GM20000 (cell line): ENCODE results near the gene TES.

Source experiments
- DNase-seq: peaks from one replicate; pipeline ENCODE4 v3.0.0; 2012; ENCODE audit warnings: low spot score
- TF ChIP-seq, protein P1 (sequence below): IDR thresholded peaks from 2 replicates; pipeline ENCODE4 v1.5.1; 2012; ENCODE audit warnings: mild to moderate bottlenecking, control low read depth; ENCODE audit errors: extremely low read depth, missing control alignments

The TES gene

GRCh38 chr7:116210345-116211005 lies at the start of gene TES:
TES (plus strand) TSS chr7:116210539; CDS start chr7:116210708, 169 bp downstream.
- DNase-seq, result peak; percentile 93
- TF ChIP-seq, protein P1, sequence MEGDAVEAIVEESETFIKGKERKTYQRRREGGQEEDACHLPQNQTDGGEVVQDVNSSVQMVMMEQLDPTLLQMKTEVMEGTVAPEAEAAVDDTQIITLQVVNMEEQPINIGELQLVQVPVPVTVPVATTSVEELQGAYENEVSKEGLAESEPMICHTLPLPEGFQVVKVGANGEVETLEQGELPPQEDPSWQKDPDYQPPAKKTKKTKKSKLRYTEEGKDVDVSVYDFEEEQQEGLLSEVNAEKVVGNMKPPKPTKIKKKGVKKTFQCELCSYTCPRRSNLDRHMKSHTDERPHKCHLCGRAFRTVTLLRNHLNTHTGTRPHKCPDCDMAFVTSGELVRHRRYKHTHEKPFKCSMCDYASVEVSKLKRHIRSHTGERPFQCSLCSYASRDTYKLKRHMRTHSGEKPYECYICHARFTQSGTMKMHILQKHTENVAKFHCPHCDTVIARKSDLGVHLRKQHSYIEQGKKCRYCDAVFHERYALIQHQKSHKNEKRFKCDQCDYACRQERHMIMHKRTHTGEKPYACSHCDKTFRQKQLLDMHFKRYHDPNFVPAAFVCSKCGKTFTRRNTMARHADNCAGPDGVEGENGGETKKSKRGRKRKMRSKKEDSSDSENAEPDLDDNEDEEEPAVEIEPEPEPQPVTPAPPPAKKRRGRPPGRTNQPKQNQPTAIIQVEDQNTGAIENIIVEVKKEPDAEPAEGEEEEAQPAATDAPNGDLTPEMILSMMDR, result no peak

- no peak for DNase-seq
- TF ChIP-seq, protein P1, result no peak
Measured at GRCh38 chr7:116161728-116162127, 48.6 kb upstream of the TES start.

- TF ChIP-seq, protein P1, result no peak
- DNase-seq, result no peak
Measured at GRCh38 chr7:116162254-116162653, 48.1 kb upstream of the TES start.

DNA sequence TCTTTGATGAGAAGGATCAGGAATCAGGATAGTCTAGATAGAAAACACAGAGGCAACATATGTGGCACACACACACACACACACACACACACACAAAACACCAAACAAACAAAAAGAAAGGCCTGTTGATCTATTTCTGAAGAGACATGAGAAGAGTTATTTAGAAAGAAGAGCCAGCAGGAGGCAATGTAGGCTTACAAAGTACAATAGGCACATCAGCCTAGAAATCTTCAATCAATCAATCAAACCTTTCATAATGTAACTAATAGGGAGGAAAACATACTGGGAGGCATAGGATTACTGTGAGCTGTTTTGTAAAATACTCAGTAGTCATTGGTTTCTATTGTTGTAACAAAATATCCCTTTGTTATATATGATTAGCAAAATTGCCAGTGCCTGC lies 47.3 kb upstream of the TES start:
- DNase-seq, result no peak
- TF ChIP-seq, protein P1, result no peak

DNA sequence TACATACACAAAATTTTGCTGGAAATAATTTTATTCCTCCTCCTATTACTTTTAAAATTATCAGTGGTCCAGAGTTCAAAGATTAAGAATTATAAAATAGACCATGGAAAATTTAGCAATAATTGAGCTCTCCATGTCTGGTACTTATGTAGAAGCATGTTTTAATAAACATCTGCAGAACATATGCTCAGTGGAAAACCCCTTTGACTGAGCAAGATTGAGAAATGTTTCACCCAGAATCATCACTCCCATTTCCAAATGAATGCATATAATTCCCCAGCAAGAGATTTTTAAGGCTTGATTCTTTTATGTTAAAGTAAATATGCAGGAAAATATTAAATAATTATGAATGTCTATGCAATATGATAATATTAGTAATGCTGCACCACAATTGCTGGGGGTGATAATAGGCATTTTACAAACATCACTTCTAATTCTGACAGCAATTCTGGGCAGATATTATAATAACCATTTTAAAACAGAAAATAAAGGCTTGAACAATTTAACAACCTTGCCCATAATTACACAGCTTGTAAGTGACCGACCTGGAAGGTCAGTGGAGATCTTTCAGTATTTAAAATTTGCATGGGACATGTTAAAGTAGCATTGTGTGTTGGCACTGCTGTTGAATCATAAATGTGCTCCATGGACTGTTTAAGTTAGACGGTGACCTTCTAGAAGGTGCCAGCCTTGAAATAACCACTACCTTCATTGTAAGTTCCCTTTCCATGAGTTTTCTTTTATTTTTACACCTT lies 45.6 kb upstream of the TES start:
- TF ChIP-seq, protein P1, result no peak
- DNase-seq, result no peak

- TF ChIP-seq, protein P1, result no peak
- peak; percentile 51 for DNase-seq
Measured at GRCh38 chr7:116165717-116166116, 44.6 kb upstream of the TES start.

DNA sequence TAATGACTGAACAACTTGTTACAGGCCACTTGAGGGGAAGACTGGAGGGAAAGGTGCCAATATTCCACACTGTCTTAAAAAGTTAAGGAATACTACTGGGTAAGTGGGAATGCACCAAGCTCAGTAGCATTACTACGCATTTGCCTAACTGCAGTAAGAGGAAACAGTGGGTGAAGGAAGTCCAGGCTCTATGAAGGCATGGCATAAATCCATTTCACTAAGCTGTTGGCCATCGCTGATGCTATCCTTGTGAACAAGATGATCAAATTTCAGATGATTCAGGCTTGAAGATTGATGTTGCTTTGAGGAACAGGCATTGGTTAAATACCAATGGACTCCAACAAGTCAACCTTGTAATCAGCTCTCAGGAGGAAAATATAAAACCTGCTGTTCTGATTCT lies 44.2 kb upstream of the TES start:
- no peak for DNase-seq
- TF ChIP-seq, protein P1, result no peak
